ENCODE data around the gene DVL2. TPM values are rescaled to one million over a fixed set of nuclear protein-coding genes. Genes with fewer than 3 reads are reported as not detected.

Gene DVL2
- total and polyA plus RNA-seq, 2 of the 13 experiments (the other 11 are each of a cell fraction or from before 2014, with no cell fraction given): 5.7 to 38.2 TPM

- peak; percentile 94 to 96 for TF ChIP-seq HMGXB4 (CRISPR knock-in tag; IDR thresholded peaks at IDR 0.05; ENCODE audit: borderline replicate concordance in 1 of 2, low read depth in 1 of 2)
- TF ChIP-seq ZNF572 (CRISPR knock-in tag; IDR thresholded peaks at IDR 0.05): 0 out of 2 replicates have a peak, but pooled peaks have one; percentile 81
- TF ChIP-seq NBN (conservative IDR thresholded peaks at IDR 0.05): no peak
- TF ChIP-seq ZNF430 (CRISPR knock-in tag; IDR thresholded peaks at IDR 0.05): peak; percentile 79; the same call in 1 of the 2 replicates
- peak; percentile 97 for TF ChIP-seq ZFX (CRISPR knock-in tag; IDR thresholded peaks at IDR 0.05; ENCODE audit: low read depth)
- TF ChIP-seq ZNF33A (CRISPR knock-in tag; IDR thresholded peaks at IDR 0.05; ENCODE audit: borderline replicate concordance): no peak
- 0 out of 2 replicates have a peak, but pooled peaks have one; percentile 49 for TF ChIP-seq KDM4B (CRISPR knock-in tag; IDR thresholded peaks at IDR 0.05)
- TF ChIP-seq ELF3 (CRISPR knock-in tag; IDR thresholded peaks at IDR 0.05): peak; percentile 69; the same call in 1 of the 2 replicates
- TF ChIP-seq MIER3 (CRISPR knock-in tag; IDR thresholded peaks at IDR 0.05; ENCODE audit: borderline replicate concordance): peak; percentile 42; the same call in 1 of the 2 replicates
- 0 out of 2 replicates have a peak, but pooled peaks have one; percentile 5 for TF ChIP-seq ELF4 (CRISPR knock-in tag; IDR thresholded peaks at IDR 0.05; ENCODE audit: borderline replicate concordance)
- peak; percentile 60; the same call in 1 of the 2 replicates for TF ChIP-seq GATAD2A (CRISPR knock-in tag; IDR thresholded peaks at IDR 0.05)
- no peak for TF ChIP-seq PCBP2 (optimal IDR thresholded peaks at IDR 0.05; ENCODE audit: low read depth, low read length, poor library complexity, severe bottlenecking)
- TF ChIP-seq ZNF546 (CRISPR knock-in tag; conservative IDR thresholded peaks at IDR 0.05): no peak; the same call in 1 of the 2 replicates
- no peak for TF ChIP-seq ZNF530 (CRISPR knock-in tag; IDR thresholded peaks at IDR 0.05; ENCODE audit: low read depth)
- no peak for TF ChIP-seq ZFP36 (IDR thresholded peaks at IDR 0.05; ENCODE audit: borderline replicate concordance, low read depth, low read length, partially characterized antibody)
- TF ChIP-seq ELK4 (CRISPR knock-in tag; IDR thresholded peaks at IDR 0.05; ENCODE audit: borderline replicate concordance): no peak
- 0 out of 2 replicates have a peak, but pooled peaks have one; percentile 44 for TF ChIP-seq ZNF281 (CRISPR knock-in tag; IDR thresholded peaks at IDR 0.05; ENCODE audit: borderline replicate concordance)
- peak; percentile 60; the same call in 1 of the 2 replicates for TF ChIP-seq ZSCAN31 (CRISPR knock-in tag; IDR thresholded peaks at IDR 0.05; ENCODE audit: low read depth)
- TF ChIP-seq SKI (IDR thresholded peaks at IDR 0.05; ENCODE audit: partially characterized antibody): peak; percentile 39
- TF ChIP-seq ZNF597 (CRISPR knock-in tag; IDR thresholded peaks at IDR 0.05): no peak
- TF ChIP-seq NFE2L2 (IDR thresholded peaks at IDR 0.05; ENCODE audit: low read length): 0 out of 2 replicates have a peak, but pooled peaks have one; percentile 8
Measured at GRCh38 chr17:7252176-7253043, 18.1 kb upstream of the DVL2 start, which contains the start of gene ELP5 (continued).

Measured in HepG2 (cell line).